Stimulated activated CD8-positive, alpha-beta memory T cell treated with anti-CD3 and anti-CD28 coated beads, Interleukin-12 subunit alpha, Interleukin-12 subunit beta, amount 100 ng/mL, for 24 hours (primary cell): ENCODE measurements around the gene MMS19.
A peak's percentile ranks its signal among the peaks of the same experiment; 100 is the strongest.

Experiments
- DNase-seq: peaks from one replicate; pipeline ENCODE4 v3.0.0-alpha.2; 2020; ENCODE audit errors: extremely low read depth

MMS19 gene

GRCh38 chr10:97468162-97468561, 30.1 kb downstream of the MMS19 start:
- DNase-seq = no peak

- DNase-seq = no peak
These were observed 31.5 kb downstream of the MMS19 start for GRCh38 chr10:97466755-97467154.

GRCh38 chr10:97465982-97466381, 32.2 kb downstream of the MMS19 start:
- no peak for DNase-seq

- DNase-seq = no peak
These were observed 34.0 kb downstream of the MMS19 start for GRCh38 chr10:97464226-97464625.

GRCh38 chr10:97463363-97464132, 34.7 kb downstream of the MMS19 start:
- no peak for DNase-seq

GRCh38 chr10:97462309-97462708, 35.9 kb downstream of the MMS19 start:
- DNase-seq = no peak

- DNase-seq = no peak
These were observed 38.3 kb downstream of the MMS19 start for GRCh38 chr10:97459933-97460332.

- DNase-seq = no peak
These were observed 39.1 kb downstream of the MMS19 start for GRCh38 chr10:97459111-97459510.

GRCh38 chr10:97456686-97457065, 41.5 kb downstream of the MMS19 start:
- no peak for DNase-seq

GRCh38 chr10:97456034-97456685, 42.1 kb downstream of the MMS19 start:
- no peak for DNase-seq

- no peak for DNase-seq
These were observed 43.7 kb downstream of the MMS19 start for GRCh38 chr10:97454330-97455036.

GRCh38 chr10:97452352-97452751, 45.9 kb downstream of the MMS19 start:
- DNase-seq = no peak

GRCh38 chr10:97451605-97452004, 46.6 kb downstream of the MMS19 start:
- no peak for DNase-seq

GRCh38 chr10:97450828-97451227, 47.4 kb downstream of the MMS19 start:
- DNase-seq = no peak

GRCh38 chr10:97445722-97446639, 52.2 kb downstream of the MMS19 start, which contains the start of the genes EXOSC1 and ZDHHC16:
EXOSC1 (minus strand) TSS chr10:97446006; CDS start chr10:97445985, 21 bp downstream.
ZDHHC16 (plus strand) TSS chr10:97446175; CDS start chr10:97451676, 5,501 bp downstream.
- peak; percentile 82 for DNase-seq

GRCh38 chr10:97445357-97445721, 52.9 kb downstream of the MMS19 start:
- no peak for DNase-seq

GRCh38 chr10:97444212-97444611, 54.0 kb downstream of the MMS19 start:
- no peak for DNase-seq

- no peak for DNase-seq
These were observed 55.9 kb downstream of the MMS19 start for GRCh38 chr10:97442277-97442676.

GRCh38 chr10:97435211-97435610, 63.0 kb downstream of the MMS19 start:
- DNase-seq = no peak

- DNase-seq = no peak
These were observed 63.7 kb downstream of the MMS19 start for GRCh38 chr10:97434557-97434956.

GRCh38 chr10:97434055-97434454, 64.2 kb downstream of the MMS19 start:
- DNase-seq = no peak

- no peak for DNase-seq
These were observed 69.6 kb downstream of the MMS19 start for GRCh38 chr10:97428572-97428981.
